Stimulated activated CD8-positive, alpha-beta memory T cell treated with anti-CD3 and anti-CD28 coated beads, Interleukin-7, amount 100 ng/mL, for 1 hour (primary cell): ENCODE data around the gene SPEM1.

Experiments
- DNase-seq, 2 donors: peaks; one replicate each; pipeline ENCODE4 v3.0.0-alpha.2; 2020; ENCODE audit warnings: low read depth in 2 of 2

The SPEM1 gene

DNA sequence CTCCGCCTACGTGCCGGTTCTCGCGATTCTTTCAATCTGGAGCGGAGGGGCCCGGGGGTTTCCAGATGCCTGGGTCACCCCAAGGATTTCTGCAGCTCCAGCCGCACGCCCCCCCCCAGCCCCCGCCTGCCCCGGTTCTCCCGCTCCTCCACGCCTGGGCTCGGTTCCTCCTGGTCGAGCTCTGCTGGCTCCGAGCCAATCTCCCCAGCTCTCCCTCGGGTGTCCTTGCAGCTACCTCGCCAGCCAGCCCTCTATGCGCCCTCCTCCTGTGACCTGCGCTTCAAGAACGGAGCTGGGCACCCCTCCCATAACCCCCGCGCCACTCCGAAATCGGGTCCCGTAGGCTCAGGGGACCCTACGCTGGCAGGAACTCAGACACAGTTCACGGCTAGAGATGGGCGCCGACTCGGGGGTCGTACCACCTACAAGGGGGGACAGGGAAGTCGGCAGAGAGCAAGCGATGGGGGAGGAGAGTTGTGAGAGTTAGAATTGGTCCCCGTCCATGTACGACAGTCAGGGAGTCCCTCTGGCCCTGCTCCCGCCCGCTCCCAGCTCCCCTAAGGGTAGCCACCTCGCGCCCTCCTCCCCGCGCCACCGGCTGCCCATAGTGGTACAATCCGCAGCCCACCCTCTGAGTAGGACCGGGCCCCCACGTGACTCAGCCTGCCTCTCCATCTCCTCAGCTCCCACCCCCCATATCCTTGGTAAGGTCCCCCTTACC lies 20.1 kb downstream of the SPEM1 start:
- no peak for DNase-seq

DNA sequence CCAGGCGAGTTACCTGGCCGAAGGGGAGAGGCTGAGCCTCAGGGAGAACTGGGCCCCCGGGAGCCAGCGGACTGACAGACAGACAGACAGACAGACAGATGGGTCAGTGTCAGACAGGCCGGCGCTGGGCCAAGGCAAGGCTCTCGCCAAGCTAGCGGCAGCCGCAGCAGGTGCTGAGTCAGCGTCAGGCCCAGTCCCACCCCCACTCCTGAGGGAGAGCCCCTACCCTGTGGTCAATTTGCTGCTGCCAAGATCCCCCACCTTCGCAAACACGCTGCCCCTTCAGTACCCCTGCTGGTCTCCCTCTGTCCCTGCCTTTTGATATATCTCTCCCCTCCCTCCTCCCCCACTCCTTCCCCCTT lies 20.7 kb downstream of the SPEM1 start:
- no peak for DNase-seq

DNA sequence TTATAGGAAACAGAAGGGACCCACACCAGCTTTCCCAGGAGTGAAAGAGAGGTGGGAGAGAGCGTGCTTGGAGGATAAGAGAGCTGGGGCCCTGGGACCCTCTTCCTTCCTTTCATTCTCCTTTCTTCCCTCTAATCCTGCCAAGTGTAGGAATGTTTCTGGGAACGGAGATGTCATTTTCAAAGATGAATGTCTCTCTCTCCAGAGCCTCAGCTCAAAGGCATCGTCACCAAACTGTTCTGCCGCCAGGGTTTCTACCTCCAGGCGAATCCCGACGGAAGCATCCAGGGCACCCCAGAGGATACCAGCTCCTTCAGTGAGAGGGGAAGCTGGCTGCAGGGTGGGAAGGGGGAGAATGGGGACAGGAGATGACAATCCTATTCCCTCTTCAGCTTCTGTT lies 21.1 kb downstream of the SPEM1 start:
- DNase-seq, result no peak

DNA sequence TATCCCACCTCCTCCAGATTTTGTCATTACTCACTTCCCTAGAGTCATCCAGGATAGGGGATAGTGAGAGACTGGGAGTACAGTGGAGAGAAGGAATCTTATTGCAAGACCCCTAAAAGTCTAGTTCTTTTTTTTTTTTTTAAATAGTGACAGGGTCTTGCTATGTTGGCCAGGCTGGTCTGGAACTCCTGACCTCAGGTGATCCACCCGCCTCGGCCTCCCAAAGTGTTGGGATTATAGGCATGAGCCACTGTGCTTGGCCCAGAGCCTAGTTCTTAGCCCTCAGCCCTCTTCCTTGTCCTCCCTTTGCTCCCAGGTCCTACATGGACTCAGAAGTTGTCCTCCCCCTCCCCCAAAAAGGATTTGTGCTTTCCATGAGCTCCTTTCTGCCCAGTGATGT lies 22.0 kb downstream of the SPEM1 start:
- DNase-seq, result no peak

DNA sequence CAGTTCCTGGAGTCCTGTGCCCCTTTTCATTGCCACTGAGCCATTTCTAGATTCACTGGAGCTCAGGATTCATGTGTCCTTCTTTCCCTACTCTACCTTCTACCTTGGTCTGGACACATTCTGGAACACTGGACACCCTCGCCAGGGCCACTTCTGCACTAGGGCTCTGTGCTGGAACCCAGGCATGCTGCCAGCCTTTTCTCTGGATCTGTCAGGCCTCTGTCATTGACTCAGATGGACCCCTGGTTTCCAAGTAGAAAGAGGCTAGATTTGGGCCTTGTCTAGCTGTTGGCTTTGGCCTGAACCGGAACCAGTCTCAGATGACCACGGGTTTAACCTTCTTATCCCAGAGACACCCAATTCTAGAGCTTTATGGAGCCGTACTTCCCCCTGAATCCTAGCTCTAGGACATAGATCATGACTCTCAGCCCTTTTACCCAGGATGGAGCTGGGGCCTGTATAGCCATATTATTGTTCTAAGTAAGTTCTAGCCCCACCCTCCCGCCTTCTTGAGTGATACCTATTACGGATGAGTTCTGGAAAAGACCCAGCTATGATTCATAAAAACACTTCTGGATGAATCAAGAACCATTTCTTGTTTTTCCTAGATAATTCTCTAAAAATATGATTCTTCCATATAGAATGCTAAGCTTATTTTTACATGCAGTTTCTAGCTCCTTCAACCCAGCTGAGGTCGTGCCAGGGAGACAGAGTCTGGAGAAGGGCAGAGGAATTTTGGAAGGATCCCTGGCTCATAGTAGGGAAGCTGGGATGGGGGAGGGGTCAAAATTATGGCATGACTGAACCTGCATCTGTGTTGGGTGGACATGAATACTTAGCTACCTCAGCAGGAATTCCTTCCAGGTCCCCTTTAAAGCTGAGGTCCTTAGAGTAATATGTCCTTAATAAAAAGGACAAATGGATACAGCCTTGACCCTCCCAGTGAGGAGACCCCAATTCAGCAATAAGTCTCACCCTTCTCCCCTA lies 23.7 kb downstream of the SPEM1 start:
- no peak for DNase-seq

DNA sequence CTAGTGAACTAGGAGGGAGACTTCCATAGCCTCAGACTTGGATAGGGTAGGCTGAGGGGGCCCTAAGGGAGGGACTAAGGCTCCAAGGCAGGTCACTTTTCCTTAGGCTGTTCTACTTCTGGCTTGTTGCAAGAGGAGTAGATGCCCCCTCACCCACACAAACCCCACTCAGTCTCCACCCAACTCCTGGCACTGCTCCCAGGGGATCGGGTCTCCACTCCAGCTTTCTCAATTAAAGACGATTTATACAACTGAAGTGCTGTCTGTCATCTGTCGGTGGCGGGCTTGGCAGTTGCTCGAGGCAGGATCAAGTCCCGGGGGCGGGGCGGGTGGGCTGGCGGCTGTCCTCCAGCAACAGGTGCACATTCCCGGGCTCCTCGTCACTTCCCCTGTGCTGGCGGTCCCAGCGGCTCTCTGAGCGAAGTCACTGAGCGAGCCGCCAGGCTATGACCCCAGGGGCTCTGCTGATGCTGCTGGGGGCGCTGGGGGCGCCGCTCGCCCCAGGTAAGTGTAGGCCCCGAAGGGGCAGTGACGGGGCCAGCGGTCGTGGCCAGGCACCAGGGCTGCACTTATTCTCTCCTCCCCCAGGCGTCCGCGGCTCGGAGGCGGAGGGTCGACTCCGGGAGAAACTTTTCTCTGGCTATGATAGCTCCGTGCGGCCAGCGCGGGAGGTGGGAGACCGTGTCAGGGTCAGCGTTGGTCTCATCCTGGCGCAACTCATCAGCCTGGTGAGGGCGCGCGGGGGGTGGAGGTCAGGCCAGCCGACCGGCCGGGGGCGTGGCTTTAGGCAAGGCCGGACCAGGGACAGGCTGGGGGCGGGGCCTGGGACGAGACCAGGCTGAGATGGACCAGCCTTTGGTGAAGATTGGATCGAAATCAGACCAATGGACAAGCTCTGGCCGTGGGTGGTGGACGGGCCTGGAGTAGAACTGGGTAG lies 24.8 kb downstream of the SPEM1 start, which contains the start of gene CHRNB1:
Gene CHRNB1 (plus strand): TSS at position 380 of the 937 bp plus-strand sequence. CDS start 67 bp downstream, at position 447.
- DNase-seq, result no peak

DNA sequence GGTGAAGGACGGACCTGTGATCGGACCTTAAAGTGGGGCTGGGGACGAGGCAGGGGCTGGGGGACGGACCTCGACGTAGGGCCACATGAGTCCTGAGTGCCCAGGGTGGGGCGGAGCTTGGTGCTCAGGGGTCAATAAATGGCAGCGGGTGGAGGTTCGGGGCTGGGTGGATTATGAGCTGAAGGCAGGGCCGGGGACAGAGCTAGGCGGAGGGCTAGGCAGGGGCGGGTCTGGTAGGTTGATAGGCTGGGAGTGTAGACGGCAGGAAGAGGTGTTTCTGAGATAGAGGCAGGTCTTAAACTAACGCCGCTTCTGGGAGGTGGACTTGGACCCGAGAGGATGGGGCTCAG lies 25.5 kb downstream of the SPEM1 start:
- peak in 1 of 2 donors; percentile 15 for DNase-seq

DNA sequence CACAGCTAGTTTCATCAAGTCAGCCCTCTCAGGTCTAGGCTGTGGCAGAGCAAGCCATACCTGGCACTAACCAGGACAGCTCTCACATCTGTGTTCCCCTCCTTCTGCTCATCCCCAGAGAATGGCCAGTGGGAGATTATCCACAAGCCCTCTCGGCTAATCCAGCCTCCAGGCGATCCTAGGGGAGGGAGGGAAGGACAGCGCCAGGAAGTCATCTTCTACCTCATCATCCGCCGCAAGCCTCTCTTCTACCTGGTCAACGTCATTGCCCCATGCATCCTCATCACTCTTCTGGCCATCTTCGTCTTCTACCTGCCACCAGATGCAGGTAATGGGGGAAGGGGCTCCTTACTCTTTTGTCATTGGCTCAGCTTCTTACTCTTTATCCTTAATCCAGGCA lies 28.3 kb downstream of the SPEM1 start:
- no peak for DNase-seq

DNA sequence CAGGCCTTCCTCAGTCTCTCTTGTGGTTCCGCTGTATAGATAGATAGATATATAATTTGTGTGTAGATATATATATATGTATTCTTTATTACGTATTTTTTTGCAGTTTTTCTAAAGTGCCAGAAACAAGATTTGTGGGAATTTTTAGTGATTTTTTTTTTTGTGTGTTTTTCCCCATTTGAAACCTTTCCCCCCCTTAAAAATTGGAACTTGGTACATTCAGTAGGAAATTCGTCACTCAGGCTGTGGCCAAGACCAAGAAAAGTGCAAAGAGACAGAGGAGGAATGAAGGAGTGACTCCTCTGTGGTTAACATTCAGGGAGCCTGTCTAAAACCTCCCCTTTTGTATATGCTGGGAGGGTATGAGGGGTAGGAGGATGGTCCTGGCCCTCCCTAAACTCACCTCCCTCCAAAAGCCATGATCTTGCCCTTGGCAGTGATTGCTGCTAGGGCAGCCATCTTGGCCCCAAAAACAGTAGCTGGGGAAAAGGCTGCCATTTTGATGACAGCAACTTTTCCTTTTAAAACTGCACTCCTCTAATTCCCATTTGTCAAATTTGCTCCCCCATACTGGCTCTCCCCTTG lies 39.9 kb downstream of the SPEM1 start:
- DNase-seq, result no peak

DNA sequence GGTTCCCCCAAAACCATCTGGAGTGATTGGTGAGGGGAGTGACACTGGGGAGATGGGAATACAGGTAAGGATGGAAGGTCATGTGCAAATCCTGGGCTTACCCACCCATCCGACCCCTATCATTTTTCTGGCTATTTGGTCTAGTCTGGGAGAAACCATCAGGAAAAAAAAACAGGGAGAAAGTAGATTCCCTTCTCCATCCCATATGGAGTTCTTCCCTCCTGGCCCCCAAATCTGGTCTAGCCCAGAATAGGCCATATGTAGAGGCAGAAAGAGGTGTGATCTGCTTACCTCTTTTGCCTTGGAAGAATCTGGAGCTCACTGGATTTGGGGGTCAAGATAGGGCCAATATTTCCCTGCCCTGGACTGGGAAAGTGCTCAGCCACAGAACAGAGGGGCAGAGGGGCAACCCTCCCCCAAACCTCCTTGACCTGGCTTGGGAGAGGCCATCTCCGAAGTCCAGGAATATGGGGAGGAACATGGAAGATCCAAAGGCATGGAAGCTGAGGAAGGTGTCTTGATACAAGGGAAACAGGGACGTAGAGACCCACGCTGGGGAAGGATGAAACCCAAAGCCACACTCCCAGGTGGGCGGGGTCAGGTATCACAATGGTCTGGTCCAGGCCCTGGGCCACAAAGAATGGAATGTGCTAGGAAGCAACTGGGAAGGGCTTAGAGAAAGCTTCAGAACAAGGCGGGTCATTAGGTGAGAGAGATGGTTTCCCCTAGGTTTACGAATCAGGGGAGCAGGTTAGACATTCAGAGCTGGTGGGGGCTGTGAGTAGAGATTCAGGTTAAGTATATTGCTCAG lies 40.9 kb downstream of the SPEM1 start:
- DNase-seq, result no peak

DNA sequence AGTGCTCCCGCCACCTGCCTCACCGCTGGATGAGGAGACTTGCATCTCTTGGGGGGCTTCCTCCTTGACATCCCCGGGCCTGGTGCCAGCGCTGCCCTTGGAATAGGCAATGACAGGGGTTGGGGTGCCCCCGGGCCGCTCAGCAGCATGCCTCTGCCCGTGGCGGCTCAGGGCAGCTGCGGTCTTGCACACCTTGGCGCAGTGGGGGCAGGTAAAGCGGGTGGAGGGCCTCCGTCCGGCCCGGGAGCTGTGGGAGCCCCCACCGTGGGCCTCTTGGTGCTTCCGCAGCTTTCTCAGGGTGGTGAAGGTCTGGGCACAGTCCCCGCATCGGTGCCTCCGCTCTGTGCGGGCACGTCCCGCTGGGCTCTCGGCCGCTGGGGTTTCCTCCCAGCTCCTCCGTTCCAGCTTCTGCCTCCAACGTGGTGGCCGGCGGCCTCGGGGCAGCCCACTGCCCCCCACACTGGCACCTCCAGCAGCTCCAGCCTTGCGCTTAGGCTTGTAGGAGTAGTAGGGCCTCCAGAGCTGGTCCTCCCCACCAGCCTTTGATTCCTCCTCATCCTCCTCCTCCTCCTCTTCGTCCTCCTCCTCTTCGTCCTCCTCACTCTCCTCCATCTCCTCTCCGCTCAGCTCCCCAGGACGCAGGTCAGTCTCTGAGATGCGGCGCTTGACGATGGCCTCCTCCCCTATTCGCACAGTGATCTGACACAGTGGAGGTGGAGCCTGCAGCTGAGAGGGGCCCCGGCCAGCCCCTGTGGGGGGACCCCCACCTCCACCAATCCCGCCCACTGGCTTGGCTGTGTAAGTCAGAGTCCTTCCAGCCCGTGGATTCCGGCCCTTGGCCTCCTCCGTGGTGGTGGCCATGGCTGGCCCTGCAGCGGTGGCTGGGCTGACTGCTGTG lies 42.6 kb downstream of the SPEM1 start:
- no peak for DNase-seq

DNA sequence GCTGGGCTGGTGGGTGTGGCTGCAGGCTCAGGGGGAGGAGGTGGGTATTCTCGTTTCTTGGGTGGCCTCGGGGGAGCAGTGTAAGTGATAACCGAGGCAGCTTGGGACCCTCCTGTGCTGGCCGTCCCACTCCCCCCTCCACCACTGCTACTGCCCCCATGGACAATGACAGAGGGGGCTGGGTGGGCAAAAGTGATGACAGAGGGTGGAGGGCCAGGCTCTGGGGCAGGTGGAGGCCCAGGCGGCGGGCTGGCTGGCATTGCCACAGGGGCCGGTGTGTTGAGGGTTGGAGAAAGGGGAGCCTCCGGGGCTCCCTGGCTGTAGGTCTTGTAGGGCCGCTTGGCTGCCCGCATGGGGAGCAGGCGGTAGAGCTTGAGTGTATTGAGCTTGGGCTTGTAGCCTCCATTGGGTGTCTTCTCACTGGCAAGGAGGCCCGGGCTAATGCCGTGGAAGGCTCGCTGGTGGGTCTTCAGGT lies 43.3 kb downstream of the SPEM1 start:
- no peak for DNase-seq

DNA sequence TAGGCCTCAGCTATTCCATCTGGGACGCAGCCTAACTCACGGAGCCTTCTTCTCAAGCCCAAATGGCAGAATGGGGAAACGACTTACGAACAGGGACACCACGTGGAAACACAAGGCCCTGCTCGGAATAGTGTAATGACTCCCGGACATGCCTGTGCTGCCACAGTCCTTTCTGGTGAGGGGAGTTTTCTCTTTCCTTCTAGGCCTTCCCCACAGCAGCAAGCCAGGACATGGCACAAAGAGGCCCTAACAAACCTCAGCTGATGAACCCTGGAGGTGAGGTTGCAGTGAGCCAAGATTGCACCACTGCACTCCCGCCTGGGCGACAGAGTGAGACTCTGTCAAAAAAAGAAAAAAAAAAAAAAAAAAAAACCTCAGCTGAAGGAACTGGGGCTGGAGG lies 44.0 kb downstream of the SPEM1 start:
- no peak for DNase-seq

DNA sequence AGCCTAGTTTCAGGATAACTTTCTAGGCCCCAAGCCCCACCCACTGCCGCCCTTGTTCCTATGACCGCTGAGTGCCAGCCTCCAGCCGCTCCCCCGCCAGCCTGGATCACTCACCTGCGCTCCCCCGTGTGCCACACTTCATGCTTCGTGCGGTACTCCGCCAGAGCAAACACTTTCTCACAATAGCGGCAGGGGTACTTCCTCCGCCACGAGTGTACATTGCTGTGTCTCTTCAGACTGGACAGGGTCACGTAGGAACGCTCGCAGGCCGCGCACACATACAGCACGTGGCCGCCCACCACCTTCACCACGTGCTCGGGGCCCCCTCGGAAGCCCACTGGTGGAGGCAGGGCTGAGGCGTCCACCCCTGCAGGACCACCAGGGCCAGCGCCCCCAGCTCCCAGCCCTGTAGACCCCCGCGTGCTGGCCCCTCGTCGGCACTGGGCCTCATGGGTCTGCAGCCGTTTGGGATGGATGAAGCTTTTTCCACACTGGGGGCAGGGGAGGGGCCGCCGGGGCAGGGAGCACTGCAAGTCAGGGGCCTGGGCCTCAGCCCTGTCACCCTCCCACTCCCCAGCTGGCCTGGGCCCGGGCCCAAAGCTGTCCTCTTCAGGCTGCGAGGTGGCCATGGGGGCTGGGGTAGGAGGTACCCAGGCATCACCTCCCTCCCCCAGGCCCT lies 45.6 kb downstream of the SPEM1 start:
- DNase-seq, result no peak

DNA sequence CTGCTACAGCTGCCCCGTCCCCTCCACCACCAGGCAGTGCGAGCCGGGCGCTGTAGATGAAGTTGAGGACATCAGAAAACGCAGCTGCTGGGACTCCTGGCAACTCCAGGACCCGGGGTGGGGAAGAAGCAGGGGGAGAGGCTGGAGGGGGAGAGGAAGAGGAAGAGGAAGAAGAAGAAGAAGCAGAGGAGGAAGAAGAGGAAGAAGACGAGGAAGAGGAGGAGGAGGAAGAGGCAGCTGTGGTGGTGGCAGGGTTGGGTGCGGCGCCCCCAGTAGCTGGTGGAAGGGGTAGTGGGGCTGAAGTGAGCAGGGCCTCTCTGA lies 46.2 kb downstream of the SPEM1 start:
- no peak for DNase-seq

DNA sequence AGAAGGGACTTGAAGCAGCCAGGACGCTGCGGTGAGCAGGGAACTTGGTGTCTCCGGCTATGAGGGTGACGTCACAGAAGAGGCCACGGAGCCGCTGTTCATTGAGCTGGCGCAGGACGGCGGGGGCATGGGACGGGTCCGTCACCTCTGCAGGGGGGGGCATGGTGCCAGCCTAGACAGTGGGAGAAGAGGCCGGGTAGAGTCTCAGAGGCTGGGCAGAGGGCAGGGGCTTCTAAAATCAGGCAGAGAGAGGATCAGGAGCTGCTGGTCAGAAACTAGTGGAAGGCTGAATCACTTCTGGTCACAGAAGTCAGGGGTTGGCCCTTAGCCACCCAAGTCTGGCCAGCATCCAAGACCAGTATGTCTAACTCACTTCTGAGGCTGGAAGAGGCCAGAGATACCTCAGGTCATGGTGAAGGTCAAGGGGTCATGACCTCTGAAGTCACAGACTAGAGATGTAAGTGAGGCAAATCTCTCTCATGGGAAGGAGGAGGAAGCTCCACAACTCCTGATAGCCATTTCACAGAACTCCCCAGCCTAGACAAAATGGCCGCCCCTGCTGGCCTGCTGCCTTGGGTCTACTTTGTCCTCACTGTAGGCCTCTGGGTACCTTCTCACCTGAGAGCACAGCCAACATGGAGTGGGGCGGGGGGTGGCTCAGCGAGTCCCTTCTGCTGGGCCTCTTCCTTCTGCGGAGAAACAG lies 46.7 kb downstream of the SPEM1 start:
- no peak for DNase-seq

DNA sequence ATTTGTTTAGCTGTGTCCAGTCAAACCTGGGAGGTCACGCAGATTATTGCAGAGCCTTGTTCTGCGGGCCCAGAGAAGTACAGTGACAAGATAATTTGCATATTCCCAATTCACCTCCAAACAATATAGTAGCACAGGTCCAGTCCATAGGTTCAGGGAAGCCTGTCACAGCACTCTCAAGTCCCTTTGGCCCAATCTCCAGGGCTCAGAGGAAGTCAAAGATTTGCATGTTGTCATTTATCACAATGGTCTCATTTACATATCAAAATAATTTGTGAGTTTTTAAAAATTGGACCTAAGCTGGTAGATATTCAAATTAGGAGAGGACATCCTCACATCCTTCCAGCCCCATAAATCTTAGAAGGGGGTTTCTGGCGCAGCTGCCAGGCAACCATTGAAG lies 47.4 kb downstream of the SPEM1 start:
- no peak for DNase-seq

DNA sequence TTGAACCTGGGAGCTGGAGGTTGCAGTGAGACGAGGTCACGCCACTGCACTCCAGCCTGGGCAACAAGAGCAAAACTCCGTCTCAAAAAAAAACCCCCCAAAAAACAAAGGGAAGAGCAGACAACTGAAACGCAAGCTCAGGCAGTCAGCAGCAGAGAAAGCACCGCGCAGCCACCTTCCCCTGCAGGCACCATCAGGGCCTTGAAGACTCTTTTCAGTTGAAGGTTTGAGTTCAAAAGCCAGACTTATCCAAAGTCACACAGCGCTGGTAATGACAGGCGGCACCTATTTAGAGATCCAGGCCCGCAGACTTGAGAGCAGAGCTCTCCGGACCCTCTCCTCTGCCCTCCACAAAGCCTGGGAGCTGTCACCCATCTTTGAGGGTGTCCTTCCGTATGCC lies 48.2 kb downstream of the SPEM1 start:
- no peak for DNase-seq
